Urothelium cell line (cell line): Measurements from ENCODE around the gene DLEC1.

Experiments
- DNase-seq: peaks from one replicate; pipeline ENCODE4 v3.0.0; 2011; ENCODE audit warnings: low spot score, mixed read lengths
- FAIRE-seq: peaks from 2 replicates; lab custom pipeline; 2011; peaks lifted over from hg19 to GRCh38; lab: Jason Lieb, UNC

The DLEC1 gene

GRCh38 chr3:38171622-38172021 lies 132.6 kb downstream of the DLEC1 start:
- FAIRE-seq (no peak), DNase-seq (no peak)
